SK-N-SH (cell line): ENCODE measurements around the gene MCF2L2. TPM values are rescaled to one million over a fixed set of nuclear protein-coding genes. Genes with fewer than 3 reads are reported as not detected.
"Not testable (repeated sequence)": the region's sequence is repeated elsewhere in the genome, so short reads cannot be mapped to it uniquely, and the experiment has no call there.

Experiments used
- CTCF ChIA-PET: fragments of 300-600, 350-600 bp; formaldehyde crosslinking; extraction: SDS; loops from one replicate; lab custom pipeline; 2021; lab: Yijun Ruan, JAX
- POLR2A ChIA-PET: fragments of 350-600 bp; sonication (Branson Sonifier 250); formaldehyde crosslinking; extraction: SDS; loops from one replicate; lab custom pipeline; 2020; ENCODE audit warnings: antibody characterized with exemption, inconsistent platforms; lab: Yijun Ruan, JAX
- DNase-seq: peaks from one replicate; pipeline ENCODE4 v3.0.0; 2012
- H2AFZ ChIP-seq: fragments of 200-600 bp; sonication (generic); 2 replicates; pipeline ENCODE4 v1.8.1; 2016; ENCODE audit warnings: antibody characterized with exemption, mild to moderate bottlenecking, low read depth
- H3F3A ChIP-seq: fragments of 200-600 bp; sonication (generic); replicated peaks from 2 replicates; pipeline ENCODE3; 2016; ENCODE audit warnings: antibody characterized with exemption, mild to moderate bottlenecking; ENCODE audit not compliant: insufficient read depth
- H3K27ac ChIP-seq, 2 experiments: fragments of 200-500 bp in 1 of 2; fragments of 200-600 bp in 1 of 2; sonication (Bioruptor generic) in 1 of 2; sonication (generic), shearing (Covaris generic) in 1 of 2; 2 replicates each; pipeline versions ENCODE4 v1.5.1 to v1.6.1; 2014 to 2016; ENCODE audit warnings: low read depth in 2 of 2, inconsistent platforms in 1 of 2, low read length in 1 of 2, mild to moderate bottlenecking in 1 of 2, mixed read lengths in 1 of 2
- H3K27me3 ChIP-seq: fragments of 200-600 bp; sonication (generic), shearing (Covaris generic); 2 replicates; pipeline ENCODE4 v1.6.1; 2016; ENCODE audit warnings: mixed run types; ENCODE audit not compliant: insufficient read depth
- H3K36me3 ChIP-seq, 2 experiments: fragments of 200-500 bp in 1 of 2; fragments of 200-600 bp in 1 of 2; sonication (Bioruptor generic) in 1 of 2; sonication (generic) in 1 of 2; replicated peaks in 1 of 2; 2 replicates each; pipeline versions ENCODE3 to v1.5.1; 2014 to 2016; ENCODE audit warnings: low read length in 1 of 2, mild to moderate bottlenecking in 1 of 2; ENCODE audit not compliant: insufficient read depth in 2 of 2, control insufficient read depth in 1 of 2
- H3K4me1 ChIP-seq, 2 experiments: fragments of 200-500 bp in 1 of 2; fragments of 200-600 bp in 1 of 2; sonication (Bioruptor generic) in 1 of 2; sonication (generic), shearing (Covaris generic) in 1 of 2; 2 replicates each; pipeline versions ENCODE4 v1.5.1 to v1.6.1; 2014 to 2016; ENCODE audit warnings: low read depth in 1 of 2, low read length in 1 of 2, mixed run types in 1 of 2; ENCODE audit not compliant: insufficient read depth in 2 of 2, control insufficient read depth in 1 of 2
- H3K4me2 ChIP-seq: fragments of 200-600 bp; sonication (generic), shearing (Covaris generic); 2 replicates; pipeline ENCODE4 v1.6.1; 2017; ENCODE audit warnings: mixed run types
- H3K4me3 ChIP-seq, 2 experiments: fragments of 200-500 bp in 1 of 2; fragments of 200-600 bp in 1 of 2; sonication (Bioruptor generic) in 1 of 2; sonication (generic), shearing (Covaris generic) in 1 of 2; 2 replicates each; pipeline versions ENCODE4 v1.5.1 to v1.8.1; 2014 to 2016; ENCODE audit warnings: low read depth in 2 of 2, inconsistent platforms in 1 of 2, low read length in 1 of 2, mild to moderate bottlenecking in 1 of 2, mixed read lengths in 1 of 2, moderate library complexity in 1 of 2
- H3K79me2 ChIP-seq: fragments of 200-600 bp; sonication (generic); 2 replicates; pipeline ENCODE4 v1.8.1; 2017; ENCODE audit warnings: mild to moderate bottlenecking; ENCODE audit not compliant: insufficient read depth
- H3K9ac ChIP-seq: fragments of 200-600 bp; sonication (generic); 2 replicates; pipeline ENCODE4 v1.6.1; 2017; ENCODE audit warnings: mixed run types
- H3K9me2 ChIP-seq: fragments of 200-600 bp; sonication (generic); 2 replicates; pipeline ENCODE4 v1.6.1; 2017; ENCODE audit warnings: mixed run types
- H3K9me3 ChIP-seq: fragments of 200-600 bp; sonication (generic); 2 replicates; pipeline ENCODE4 v1.6.1; 2017; ENCODE audit warnings: mixed run types, mild to moderate bottlenecking, moderate library complexity
- H4K20me1 ChIP-seq: fragments of 200-600 bp; sonication (generic); 2 replicates; pipeline ENCODE4 v1.6.1; 2017; ENCODE audit warnings: mild to moderate bottlenecking, mixed run types; ENCODE audit not compliant: insufficient read depth
- CHD2 ChIP-seq: fragments of 150-350 bp; IDR thresholded peaks from 2 replicates; pipeline ENCODE4 v1.6.1; 2018; ENCODE audit warnings: low read length; ENCODE audit not compliant: partially characterized antibody
- EP300 ChIP-seq, 2 experiments: IDR thresholded peaks; 2 replicates each; pipeline versions ENCODE4 v1.4.0 to v1.6.1; 2012; ENCODE audit warnings: borderline replicate concordance in 1 of 2, low read depth in 1 of 2, low read length in 1 of 2
- FOXJ3 ChIP-seq: sonication (generic); formaldehyde crosslinking; IDR thresholded peaks from 2 replicates; pipeline ENCODE4 v1.5.1; 2020; ENCODE audit warnings: mild to moderate bottlenecking, missing genetic modification reagents
- NFIC ChIP-seq: IDR thresholded peaks from 2 replicates; pipeline ENCODE4 v1.4.0; 2012; ENCODE audit warnings: borderline replicate concordance
- PBX3 ChIP-seq: IDR thresholded peaks from 2 replicates; pipeline ENCODE4; 2012
- POLR2AphosphoS5 ChIP-seq: IDR thresholded peaks from 2 replicates; pipeline ENCODE4 v1.6.1; 2012; ENCODE audit warnings: low read depth, low read length
- RAD21 ChIP-seq: IDR thresholded peaks from 2 replicates; pipeline ENCODE4 v1.6.1; 2012; ENCODE audit warnings: mild to moderate bottlenecking, low read length
- RCOR1 ChIP-seq: fragments of 150-350 bp; IDR thresholded peaks from 2 replicates; pipeline ENCODE4 v1.6.1; 2017; ENCODE audit warnings: antibody characterized with exemption, low read length
- RXRA ChIP-seq: IDR thresholded peaks from 2 replicates; pipeline ENCODE4 v1.4.0; 2012; ENCODE audit warnings: low read depth, mild to moderate bottlenecking, borderline replicate concordance
- USF2 ChIP-seq: fragments of 150-350 bp; IDR thresholded peaks from 2 replicates; pipeline ENCODE4 v1.6.1; 2017; ENCODE audit warnings: antibody characterized with exemption, low read length, low read depth, borderline replicate concordance
- WGBS: methylation state at CpG from one replicate; pipeline ENCODE4 v1.1.6; 2017; ENCODE audit warnings: low lambda C conversion rate; 5-methylcytosine and 5-hydroxymethylcytosine counted together
- polyA plus RNA-seq, 3 experiments: library from polyadenylated mRNA; depleted of rRNA; stranded (reverse); fragments of >200 nt; gene quantifications; 2 replicates each; pipeline ENCODE4 v1.2.3, GENCODE V29; 2012
- TF ChIP-seq, protein P1 (sequence below): IDR thresholded peaks from 2 replicates; pipeline ENCODE4 v1.4.0; 2012; ENCODE audit warnings: low read depth
- TF ChIP-seq, protein P2 (sequence below): IDR thresholded peaks from 2 replicates; pipeline ENCODE4 v1.4.0; 2012; ENCODE audit warnings: low read depth, borderline replicate concordance

Gene MCF2L2
- polyA plus RNA-seq, 1 of the 3 experiments (the other 2 are of a cell fraction): 0.56 TPM

- H3K4me3 ChIP-seq: no peak overlapping the region
- no peaks in the 10 kb centered on the region for H4K20me1 ChIP-seq
- DNase-seq: no peak
- ChIA-PET POLR2A (no interaction called here), CTCF (interaction anchor here (0.6 to 1.2 kb wide), 3 partner anchors 11 to 1653 kb away, joined by 3 to 5 read pairs (median 4); no protein-coding TSS in a partner anchor)
- H3K27me3 ChIP-seq: no peaks in the 10 kb centered on the region; the same call in 1 of the 2 replicates
- no peaks in the 10 kb centered on the region for H3K36me3 ChIP-seq
- H3K9me2 ChIP-seq: no peaks in the 10 kb centered on the region
- no peaks in the 10 kb centered on the region for H3K9me3 ChIP-seq
- H3K9ac ChIP-seq: no peak overlapping the region
- WGBS: 58% methylated on average over 3 of the region's 3 CpGs
- H3F3A ChIP-seq: peaks cover 6% of the 10 kb centered on the region
- H3K27ac ChIP-seq: no peak overlapping the region
- H3K4me2 ChIP-seq: no peak overlapping the region
- H3K4me1 ChIP-seq: no peaks in the 10 kb centered on the region
- H3K79me2 ChIP-seq: no peaks in the 10 kb centered on the region
- no peak for TF ChIP-seq NFIC
- no peak for TF ChIP-seq RXRA
- no peak for TF ChIP-seq USF2
- TF ChIP-seq RAD21: no peak
- no peak for TF ChIP-seq EP300 (IDR thresholded peaks at IDR 0.05; ENCODE audit: borderline replicate concordance in 1 of 2, low read depth in 1 of 2, low read length in 1 of 2)
- TF ChIP-seq POLR2AphosphoS5: no peak
- TF ChIP-seq, protein P1, sequence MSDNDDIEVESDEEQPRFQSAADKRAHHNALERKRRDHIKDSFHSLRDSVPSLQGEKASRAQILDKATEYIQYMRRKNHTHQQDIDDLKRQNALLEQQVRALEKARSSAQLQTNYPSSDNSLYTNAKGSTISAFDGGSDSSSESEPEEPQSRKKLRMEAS: no peak
- TF ChIP-seq, protein P2, sequence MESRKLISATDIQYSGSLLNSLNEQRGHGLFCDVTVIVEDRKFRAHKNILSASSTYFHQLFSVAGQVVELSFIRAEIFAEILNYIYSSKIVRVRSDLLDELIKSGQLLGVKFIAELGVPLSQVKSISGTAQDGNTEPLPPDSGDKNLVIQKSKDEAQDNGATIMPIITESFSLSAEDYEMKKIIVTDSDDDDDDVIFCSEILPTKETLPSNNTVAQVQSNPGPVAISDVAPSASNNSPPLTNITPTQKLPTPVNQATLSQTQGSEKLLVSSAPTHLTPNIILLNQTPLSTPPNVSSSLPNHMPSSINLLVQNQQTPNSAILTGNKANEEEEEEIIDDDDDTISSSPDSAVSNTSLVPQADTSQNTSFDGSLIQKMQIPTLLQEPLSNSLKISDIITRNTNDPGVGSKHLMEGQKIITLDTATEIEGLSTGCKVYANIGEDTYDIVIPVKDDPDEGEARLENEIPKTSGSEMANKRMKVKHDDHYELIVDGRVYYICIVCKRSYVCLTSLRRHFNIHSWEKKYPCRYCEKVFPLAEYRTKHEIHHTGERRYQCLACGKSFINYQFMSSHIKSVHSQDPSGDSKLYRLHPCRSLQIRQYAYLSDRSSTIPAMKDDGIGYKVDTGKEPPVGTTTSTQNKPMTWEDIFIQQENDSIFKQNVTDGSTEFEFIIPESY: no peak
- TF ChIP-seq CHD2: no peak
- no peak for TF ChIP-seq PBX3
- TF ChIP-seq FOXJ3 (CRISPR knock-in tag): no peak
- TF ChIP-seq RCOR1: no peak
- TF ChIP-seq, all 33 proteins: peak for 0
- H2AFZ ChIP-seq: no peak overlapping the region
These were observed 38.2 kb upstream of the MCF2L2 start for GRCh38 chr3:183466575-183466974.

DNA sequence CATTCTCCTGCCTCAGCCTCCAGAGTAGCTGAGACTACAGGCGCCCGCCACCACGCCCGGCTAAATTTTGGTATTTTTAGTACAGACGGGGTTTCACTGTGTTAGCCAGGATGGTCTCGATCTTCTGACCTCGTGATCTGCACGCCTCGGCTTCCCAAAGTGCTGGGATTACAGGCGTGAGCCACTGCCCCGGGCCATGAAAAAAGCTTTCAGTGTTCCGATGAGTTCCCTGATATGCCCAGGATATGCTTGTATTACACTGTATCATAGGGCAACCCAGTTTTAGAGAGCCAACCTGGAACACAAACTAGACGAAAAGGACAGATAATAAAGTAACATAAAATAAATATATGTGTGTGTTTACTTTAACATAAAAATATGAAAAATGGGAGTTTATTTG, 37.3 kb upstream of the MCF2L2 start:
- WGBS: 45% methylated on average over 11 of the region's 13 CpGs
- H3K27ac ChIP-seq, H3F3A ChIP-seq, H3K79me2 ChIP-seq, H3K4me2 ChIP-seq, H3K36me3 ChIP-seq, H2AFZ ChIP-seq, H3K9me2 ChIP-seq, H3K27me3 ChIP-seq, H4K20me1 ChIP-seq, H3K4me1 ChIP-seq, DNase-seq, H3K9ac ChIP-seq, H3K9me3 ChIP-seq, H3K4me3 ChIP-seq, POLR2A ChIA-PET: not testable (repeated sequence)
- CTCF ChIA-PET: interaction anchor here (0.7 kb wide), 1 partner anchor 44 kb away, joined by 4 read pairs; no protein-coding TSS in a partner anchor
